Transverse colon (tissue), 3 donors: ENCODE measurements around the gene SERPINB8.

ENCODE experiments used
- CTCF ChIP-seq, 5 experiments: fragments of 200-600 bp in 3 of 5; fragments of 450-650 bp in 2 of 5; sonication (generic) in 3 of 5; IDR thresholded peaks; 1 replicate in 2 of 5; 2 replicates in 3 of 5; pipeline ENCODE4 v1.5.1; 2016 to 2017; ENCODE audit warnings: antibody characterized with exemption in 5 of 5, inconsistent platforms in 3 of 5, mild to moderate bottlenecking in 2 of 5, moderate library complexity in 1 of 5
- EP300 ChIP-seq: sonication (generic); formaldehyde crosslinking; IDR thresholded peaks from one replicate; pipeline ENCODE4 v1.6.1; 2017; ENCODE audit warnings: antibody characterized with exemption, low read depth

GRCh38 chr18:63936156-63936931 is 33.5 kb upstream of the SERPINB8 start:
- peak; percentile 60 to 69 (median 64) for TF ChIP-seq CTCF (IDR thresholded peaks at IDR 0.05)
- TF ChIP-seq EP300 = no peak
